Sigmoid colon (tissue), 4 donors: ENCODE results near the gene CTNND2.

Experiments
- EP300 ChIP-seq, 4 donors: sonication (generic); formaldehyde crosslinking; IDR thresholded peaks; one replicate each; pipeline ENCODE4 v1.6.1; 2017; ENCODE audit warnings: antibody characterized with exemption in 4 of 4
- POLR2A ChIP-seq, 2 donors: fragments of 450-650 bp; IDR thresholded peaks; one replicate each; pipeline ENCODE4 v1.6.1; 2016; ENCODE audit warnings: antibody characterized with exemption in 2 of 2, mild to moderate bottlenecking in 2 of 2, moderate library complexity in 2 of 2
- POLR2AphosphoS5 ChIP-seq, 4 donors: sonication (generic); formaldehyde crosslinking; IDR thresholded peaks; one replicate each; pipeline ENCODE4 v1.6.1; 2017; ENCODE audit warnings: antibody characterized with exemption in 4 of 4
- TF ChIP-seq, protein P1 (sequence below), 4 experiments: fragments of 450-650 bp in 3 of 4; fragments of 200-600 bp in 1 of 4; IDR thresholded peaks; one replicate each; pipeline ENCODE4 v1.5.1; 2016 to 2019; ENCODE audit warnings: antibody characterized with exemption in 4 of 4, mild to moderate bottlenecking in 3 of 4, moderate library complexity in 2 of 4

DNA sequence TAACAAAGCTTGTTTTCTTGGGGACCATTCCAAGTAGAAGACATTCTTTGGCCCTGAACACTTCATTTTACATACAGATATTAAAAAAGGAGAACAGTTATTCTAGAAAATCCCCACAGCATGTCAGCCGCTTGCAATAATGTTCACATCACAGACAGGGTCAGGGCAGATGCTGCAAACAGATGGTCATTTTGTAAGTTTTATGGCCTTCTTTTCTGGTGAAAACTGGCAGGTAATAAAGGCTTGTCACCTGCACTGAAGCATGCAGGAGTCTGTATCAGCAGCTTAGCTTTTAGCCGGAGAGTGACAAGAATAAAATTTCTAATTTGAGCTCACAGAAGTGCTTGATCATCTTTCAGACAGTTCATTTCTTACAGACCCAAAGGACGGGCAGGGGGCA lies 922.3 kb downstream of the CTNND2 start:
- no peak for TF ChIP-seq POLR2AphosphoS5 (IDR thresholded peaks at IDR 0.05)
- TF ChIP-seq, protein P1, sequence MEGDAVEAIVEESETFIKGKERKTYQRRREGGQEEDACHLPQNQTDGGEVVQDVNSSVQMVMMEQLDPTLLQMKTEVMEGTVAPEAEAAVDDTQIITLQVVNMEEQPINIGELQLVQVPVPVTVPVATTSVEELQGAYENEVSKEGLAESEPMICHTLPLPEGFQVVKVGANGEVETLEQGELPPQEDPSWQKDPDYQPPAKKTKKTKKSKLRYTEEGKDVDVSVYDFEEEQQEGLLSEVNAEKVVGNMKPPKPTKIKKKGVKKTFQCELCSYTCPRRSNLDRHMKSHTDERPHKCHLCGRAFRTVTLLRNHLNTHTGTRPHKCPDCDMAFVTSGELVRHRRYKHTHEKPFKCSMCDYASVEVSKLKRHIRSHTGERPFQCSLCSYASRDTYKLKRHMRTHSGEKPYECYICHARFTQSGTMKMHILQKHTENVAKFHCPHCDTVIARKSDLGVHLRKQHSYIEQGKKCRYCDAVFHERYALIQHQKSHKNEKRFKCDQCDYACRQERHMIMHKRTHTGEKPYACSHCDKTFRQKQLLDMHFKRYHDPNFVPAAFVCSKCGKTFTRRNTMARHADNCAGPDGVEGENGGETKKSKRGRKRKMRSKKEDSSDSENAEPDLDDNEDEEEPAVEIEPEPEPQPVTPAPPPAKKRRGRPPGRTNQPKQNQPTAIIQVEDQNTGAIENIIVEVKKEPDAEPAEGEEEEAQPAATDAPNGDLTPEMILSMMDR (IDR thresholded peaks at IDR 0.05): no peak
- TF ChIP-seq POLR2A (IDR thresholded peaks at IDR 0.05): no peak
- TF ChIP-seq EP300 (IDR thresholded peaks at IDR 0.05): no peak
